T-cell (primary cell): ENCODE data around the gene CRYGS. TPM values are rescaled to one million over a fixed set of nuclear protein-coding genes. Genes with fewer than 3 reads are reported as not detected.

Source experiments
- ATAC-seq, 4 experiments: fragments of 200-7000 bp in 3 of 4; fragments of 150-1000 bp in 1 of 4; cut with Tn5 transposase; replicated peaks in 1 of 4; 1 replicate in 3 of 4; 2 replicates in 1 of 4; pipeline ENCODE4 v1.10.0; 2021; ENCODE audit warnings: moderate library complexity in 3 of 4, mild to moderate bottlenecking in 2 of 4, moderate number of reproducible peaks in 1 of 4
- CTCF ChIA-PET, 2 donors: fragments of 300-600 bp; sonication (Branson Sonifier 250); formaldehyde crosslinking; loops; one replicate each; lab custom pipeline; 2022; ENCODE audit warnings: antibody characterized with exemption in 2 of 2; lab: Charles Lee
- POLR2A ChIA-PET, 2 donors: fragments of 300-600 bp; sonication (Branson Sonifier 250); formaldehyde crosslinking; loops; one replicate each; lab custom pipeline; 2022; ENCODE audit warnings: antibody characterized with exemption in 2 of 2; lab: Charles Lee
- DNase-seq, 35 experiments: peaks; one replicate each; pipeline versions ENCODE4 v3.0.0 to v3.0.0-alpha.2; 2013 to 2023
- H3K27ac ChIP-seq: one replicate; pipeline ENCODE4 v1.5.1; 2013; ENCODE audit warnings: low read length
- H3K27me3 ChIP-seq, 2 experiments: replicated peaks in 1 of 2; 1 replicate in 1 of 2; 2 replicates in 1 of 2; pipeline versions ENCODE4 v1.6.1 to v1.7.0; 2013; ENCODE audit warnings: low read length in 1 of 2, mixed read lengths in 1 of 2; ENCODE audit not compliant: control insufficient read depth in 2 of 2, insufficient read depth in 2 of 2; ENCODE audit errors: extremely low read depth in 1 of 2
- H3K36me3 ChIP-seq, 2 donors: 1 replicate in 1 of 2; 2 replicates in 1 of 2; pipeline versions ENCODE4 v1.6.1 to v1.7.0; 2013; ENCODE audit warnings: low read length in 1 of 2; ENCODE audit not compliant: control insufficient read depth in 2 of 2, insufficient read depth in 1 of 2; ENCODE audit errors: extremely low read depth in 1 of 2
- H3K4me1 ChIP-seq, 2 experiments: 1 replicate in 1 of 2; 2 replicates in 1 of 2; pipeline versions ENCODE4 v1.6.1 to v1.7.0; 2013; ENCODE audit warnings: low read length in 2 of 2, mixed read lengths in 1 of 2; ENCODE audit not compliant: insufficient read depth in 2 of 2, control insufficient read depth in 1 of 2; ENCODE audit errors: extremely low read depth in 1 of 2
- H3K4me3 ChIP-seq, 2 donors: 1 replicate in 1 of 2; 2 replicates in 1 of 2; pipeline versions ENCODE4 v1.5.1 to v1.7.0; 2013; ENCODE audit warnings: mild to moderate bottlenecking in 2 of 2, low read length in 1 of 2, moderate library complexity in 1 of 2; ENCODE audit not compliant: control insufficient read depth in 1 of 2; ENCODE audit errors: extremely low read depth in 1 of 2
- H3K9me3 ChIP-seq: 2 replicates; pipeline ENCODE4 v1.7.0; 2013
- H3K27ac Mint-ChIP-seq, 2 donors: one replicate each; pipeline ENCODE4 v1.8.0; 2020 to 2021; ENCODE audit warnings: mild to moderate bottlenecking in 2 of 2, mixed read lengths in 2 of 2
- H3K27me3 Mint-ChIP-seq, 2 donors: one replicate each; pipeline ENCODE4 v1.8.0; 2021 to 2022; ENCODE audit warnings: mixed read lengths in 2 of 2
- H3K36me3 Mint-ChIP-seq: one replicate; pipeline ENCODE4 v1.8.0; 2021; ENCODE audit warnings: mixed read lengths
- H3K4me1 Mint-ChIP-seq, 3 donors: one replicate each; pipeline ENCODE4 v1.8.0; 2020 to 2022; ENCODE audit warnings: mixed read lengths in 3 of 3, mild to moderate bottlenecking in 1 of 3
- H3K4me3 Mint-ChIP-seq, 3 donors: one replicate each; pipeline ENCODE4 v1.8.0; 2020 to 2022; ENCODE audit warnings: mild to moderate bottlenecking in 3 of 3, mixed read lengths in 3 of 3, moderate library complexity in 3 of 3
- H3K9me3 Mint-ChIP-seq, 3 donors: one replicate each; pipeline ENCODE4 v1.8.0; 2020 to 2022; ENCODE audit warnings: mixed read lengths in 3 of 3
- WGBS: methylation state at CpG from one replicate; pipeline ENCODE4 v1.1.5; 2013; ENCODE audit warnings: missing lambda C conversion rate; ENCODE audit not compliant: insufficient coverage; 5-methylcytosine and 5-hydroxymethylcytosine counted together
- total RNA-seq, 35 experiments: library from RNA in 6 of 35; stranded (reverse) in 6 of 35; fragments of 120-200 nt in 1 of 35; gene quantifications; one replicate each; pipeline versions ENCODE4 v1.2.1 to v1.2.4 and lab custom pipeline; 2013 to 2026

CRYGS gene
- 10 to 100 TPM in 1 of 5 donors, 1 to 10 TPM in 4; 5.5 to 10.4 (median 7.8) TPM for total RNA-seq
- total RNA-seq (2013), result 8.8 TPM
- 0.55 to 9.4 (median 2.4) reads per million in 29 experiments for total RNA-seq (lab: John Stamatoyannopoulos, UW)

DNA sequence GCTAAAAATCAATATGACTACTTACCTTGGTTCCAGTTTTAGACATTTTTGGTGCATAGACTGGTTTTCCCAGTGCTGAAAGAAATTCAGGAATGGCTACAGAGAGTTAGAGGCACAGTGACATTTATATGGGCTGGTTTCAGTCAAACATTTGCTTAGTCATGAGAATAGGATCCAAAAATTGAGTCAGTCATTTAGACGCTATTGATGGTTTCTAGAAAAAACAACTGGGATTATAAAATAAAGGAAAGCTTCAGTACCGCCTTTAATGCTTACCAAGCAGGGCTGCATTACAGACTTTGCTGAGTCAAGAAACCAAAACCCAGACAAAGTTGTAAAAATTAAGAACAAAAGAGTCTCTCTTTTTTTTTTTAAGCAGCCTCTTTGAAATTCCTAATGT is at the start of gene CRYGS:
Gene CRYGS, minus strand, starts transcription at position 100 of the 400 bp plus-strand sequence. Its CDS starts 54 bp downstream, at position 46.
- Histone ChIP-seq H3K36me3 (peaks cover 0 to 14% of the 10 kb centered on the region in 2 donors), H3K27me3 (no peaks in the 10 kb centered on the region), H3K9me3 (no peaks in the 10 kb centered on the region), H3K4me3 (no peak within 1 kb of the TSS), H3K4me1 (peaks cover 3 to 6% of the 10 kb centered on the region in 2 experiments), H3K27ac (no peak within 1 kb of the TSS)
- no peak for ATAC-seq
- peaks cover 28% of the 10 kb centered on the region for H3K36me3 Mint-ChIP-seq
- no peak within 1 kb of the TSS for H3K4me3 Mint-ChIP-seq
- H3K27ac Mint-ChIP-seq, result no peak within 1 kb of the TSS
- H3K27me3 Mint-ChIP-seq, result no peaks in the 10 kb centered on the region
- ChIA-PET CTCF (interaction anchor here in 1 of 2 donors (0.6 kb wide), 1 partner anchor 549 kb away, joined by 3 read pairs; no protein-coding TSS in a partner anchor), POLR2A (interaction anchor here in 1 of 2 donors (0.8 kb wide), 1 partner anchor 561 kb away, joined by 3 read pairs; no protein-coding TSS in a partner anchor)
- H3K4me1 Mint-ChIP-seq, result peaks cover 9 to 11% (median 9%) of the 10 kb centered on the region in 3 donors
- WGBS, result no CpG with 5 or more reads among the region's 2 CpGs
- H3K9me3 Mint-ChIP-seq, result no peaks in the 10 kb centered on the region
- DNase-seq, result no peak

GRCh38 chr3:186593862-186594261 is 49.7 kb upstream of the CRYGS start:
- H3K36me3 Mint-ChIP-seq, result no peaks in the 10 kb centered on the region
- H3K27ac Mint-ChIP-seq, result no peak overlapping the region
- H3K4me3 Mint-ChIP-seq, result no peak overlapping the region
- H3K9me3 Mint-ChIP-seq, result no peaks in the 10 kb centered on the region
- no peak overlapping the region for H3K27ac ChIP-seq
- H3K27me3 Mint-ChIP-seq, result peaks cover 2 to 7% of the 10 kb centered on the region in 2 donors
- 88% methylated on average over 1 of the region's 3 CpGs for WGBS
- no peaks in the 10 kb centered on the region for H3K36me3 ChIP-seq
- no peaks in the 10 kb centered on the region for H3K9me3 ChIP-seq
- ATAC-seq (no peak), DNase-seq (no peak)
- H3K4me1 Mint-ChIP-seq, result peaks cover 8 to 18% (median 17%) of the 10 kb centered on the region in 3 donors
- H3K27me3 ChIP-seq, result peaks cover 0 to 14% of the 10 kb centered on the region in 2 experiments
- ChIA-PET POLR2A (no interaction called here), CTCF (no interaction called here)
- H3K4me3 ChIP-seq, result no peak overlapping the region
- H3K4me1 ChIP-seq, result no peaks in the 10 kb centered on the region

DNA sequence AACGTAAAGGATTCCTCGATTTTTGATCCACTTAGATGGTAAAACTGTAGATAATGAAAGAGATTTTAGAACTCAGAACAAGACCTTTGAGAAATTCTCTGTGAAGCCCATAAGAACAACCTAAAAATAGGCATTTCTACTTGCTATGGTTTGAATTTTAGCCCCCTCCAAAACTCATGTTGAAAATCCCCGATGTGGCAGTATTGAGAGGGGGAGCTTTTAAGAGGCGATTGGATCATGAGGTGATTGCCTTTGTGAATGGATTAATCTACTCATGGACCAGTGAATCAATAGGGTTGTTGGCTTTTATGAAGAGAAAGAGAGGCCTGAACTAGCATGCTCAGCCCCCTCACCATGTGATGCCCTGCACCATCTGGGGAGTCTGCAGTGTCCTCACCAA is 48.5 kb upstream of the CRYGS start:
- no peaks in the 10 kb centered on the region for H3K36me3 Mint-ChIP-seq
- peaks cover 8 to 25% (median 23%) of the 10 kb centered on the region in 3 donors for H3K4me1 Mint-ChIP-seq
- peaks cover 0 to 3% of the 10 kb centered on the region in 2 donors for H3K27me3 Mint-ChIP-seq
- H3K27ac Mint-ChIP-seq, result no peak overlapping the region
- H3K4me3 ChIP-seq, result no peak overlapping the region
- H3K27ac ChIP-seq, result no peak overlapping the region
- H3K4me3 Mint-ChIP-seq, result no peak overlapping the region
- ChIA-PET POLR2A (no interaction called here), CTCF (interaction anchor here in 1 of 2 donors (0.6 kb wide), 1 partner anchor 94 kb away, joined by 3 read pairs; no protein-coding TSS in a partner anchor)
- H3K4me1 ChIP-seq, result no peaks in the 10 kb centered on the region
- peaks cover 0 to 4% of the 10 kb centered on the region in 2 experiments for H3K27me3 ChIP-seq
- no peak for DNase-seq
- no peaks in the 10 kb centered on the region for H3K9me3 ChIP-seq
- ATAC-seq, result no peak
- H3K9me3 Mint-ChIP-seq, result no peaks in the 10 kb centered on the region
- WGBS, result no CpG with 5 or more reads among the region's 4 CpGs
- no peaks in the 10 kb centered on the region for H3K36me3 ChIP-seq

DNA sequence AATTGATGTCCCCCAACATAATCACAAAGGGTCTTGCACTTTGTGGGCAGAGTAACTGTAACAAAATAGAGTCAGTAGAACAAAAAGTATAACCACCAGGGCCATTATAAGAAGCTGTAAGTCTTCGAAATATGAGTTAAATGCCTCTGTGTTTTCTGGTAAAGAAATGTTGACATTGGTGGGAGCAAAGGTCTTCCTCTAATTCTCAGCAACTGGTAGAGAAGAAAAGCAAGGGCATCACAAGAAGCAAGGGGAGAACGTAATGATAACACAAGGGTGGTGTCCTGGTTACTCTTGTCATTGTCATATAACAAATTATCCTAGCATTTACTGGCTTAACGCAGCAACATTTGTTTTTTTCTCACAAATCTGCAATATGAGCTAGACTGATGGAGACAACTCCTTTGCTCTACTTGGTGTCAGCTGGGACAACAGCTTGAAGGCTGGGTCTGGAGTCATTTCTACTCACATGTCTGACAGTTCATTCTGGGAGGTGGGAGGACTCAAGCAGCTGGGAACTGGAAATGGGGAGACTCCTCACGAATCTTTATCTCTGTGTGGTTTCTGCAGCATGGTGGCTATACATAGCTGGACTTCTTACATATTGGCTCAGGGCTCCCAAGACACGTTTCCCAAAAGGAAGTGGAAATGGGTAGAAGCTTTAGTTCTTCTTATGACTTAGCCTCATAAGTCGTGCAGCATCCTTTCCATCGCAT is 46.6 kb upstream of the CRYGS start:
- no peak overlapping the region for H3K4me3 ChIP-seq
- Mint-ChIP-seq H3K9me3 (no peaks in the 10 kb centered on the region), H3K4me1 (peaks cover 8 to 25% (median 23%) of the 10 kb centered on the region in 3 donors), H3K36me3 (peaks cover 4% of the 10 kb centered on the region), H3K4me3 (no peak overlapping the region), H3K27me3 (no peaks in the 10 kb centered on the region), H3K27ac (peak overlapping the region in 1 of 2 donors; percentile 86)
- ATAC-seq (no peak), DNase-seq (no peak)
- POLR2A ChIA-PET, result interaction anchor here (1.1 to 1.5 kb wide), 2 partner anchors 19 to 20 kb away, joined by 3 to 5 read pairs; partner anchors contain the start of gene DNAJB11 (in 1 of the 2)
- no peaks in the 10 kb centered on the region for H3K27me3 ChIP-seq
- 80% methylated on average over 1 of the region's 7 CpGs for WGBS
- no peaks in the 10 kb centered on the region for H3K9me3 ChIP-seq
- H3K4me1 ChIP-seq, result no peaks in the 10 kb centered on the region
- no peak overlapping the region for H3K27ac ChIP-seq
- CTCF ChIA-PET, result interaction anchor here in 1 of 2 donors (0.6 to 2.7 kb wide), 4 partner anchors 21 to 125 kb away, joined by 4 to 8 read pairs (median 6); partner anchors contain the start of gene DNAJB11
- H3K36me3 ChIP-seq, result peaks cover 5% of the 10 kb centered on the region in 2 donors

DNA sequence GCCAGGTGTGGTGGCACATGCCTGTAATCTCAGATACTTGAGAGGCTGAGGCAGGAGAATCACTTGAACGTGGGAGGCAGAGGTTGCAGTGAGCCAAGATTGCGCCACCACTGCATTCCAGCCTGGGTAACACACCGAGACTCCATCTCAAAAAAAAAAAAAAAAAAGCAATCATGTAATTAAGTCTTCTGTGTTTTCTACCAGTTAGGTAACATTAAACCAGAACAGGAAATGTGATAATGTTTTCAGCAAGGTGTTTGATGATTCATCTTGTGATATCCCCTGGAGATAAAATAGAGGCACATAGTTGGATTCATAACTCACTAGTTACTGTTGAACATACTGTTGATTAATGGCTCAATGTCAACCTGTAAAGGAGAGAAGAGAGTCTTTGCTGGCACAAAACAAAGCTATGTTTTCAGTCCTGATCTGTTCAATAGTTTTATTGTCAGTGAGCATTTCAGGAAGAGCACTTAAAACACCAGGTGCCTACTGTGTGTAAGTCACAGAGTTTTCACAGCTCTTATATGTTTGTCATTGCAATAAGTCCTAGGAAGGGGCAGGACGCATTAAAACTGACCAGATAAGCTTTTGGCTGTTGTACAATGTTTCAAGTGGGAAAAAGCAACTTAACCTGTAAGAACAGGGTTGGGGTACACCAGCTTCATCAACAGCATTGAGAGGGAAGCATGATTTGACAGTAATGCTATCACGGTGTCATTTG is 45.8 kb upstream of the CRYGS start:
- Histone ChIP-seq H3K9me3 (no peaks in the 10 kb centered on the region), H3K4me3 (no peak overlapping the region), H3K36me3 (peaks cover 6 to 9% of the 10 kb centered on the region in 2 donors), H3K27me3 (no peaks in the 10 kb centered on the region), H3K4me1 (no peaks in the 10 kb centered on the region), H3K27ac (no peak overlapping the region)
- DNase-seq, result peak in 1 of 35 experiments; percentile 25
- H3K9me3 Mint-ChIP-seq, result no peaks in the 10 kb centered on the region
- ATAC-seq, result peak; percentile 73 to 90 (median 86)
- POLR2A ChIA-PET, result interaction anchor here (1.1 to 1.5 kb wide), 2 partner anchors 18 to 20 kb away, joined by 3 to 5 read pairs; partner anchors contain the start of gene DNAJB11 (in 1 of the 2)
- CTCF ChIA-PET, result interaction anchor here (0.6 to 2.7 kb wide), 7 partner anchors 20 to 338 kb away, joined by 3 to 8 read pairs (median 5); partner anchors contain the start of gene DNAJB11 (in 1 of the 2)
- peaks cover 8 to 25% (median 23%) of the 10 kb centered on the region in 3 donors for H3K4me1 Mint-ChIP-seq
- WGBS, result 80% methylated on average over 1 of the region's 5 CpGs
- peaks cover 11% of the 10 kb centered on the region for H3K36me3 Mint-ChIP-seq
- no peak overlapping the region for H3K4me3 Mint-ChIP-seq
- peak overlapping the region; percentile 53 to 86 for H3K27ac Mint-ChIP-seq
- H3K27me3 Mint-ChIP-seq, result no peaks in the 10 kb centered on the region

GRCh38 chr3:186589121-186589520 is 44.9 kb upstream of the CRYGS start:
- H3K4me3 ChIP-seq, result no peak overlapping the region
- ChIA-PET POLR2A (interaction anchor here in 1 of 2 donors (0.6 kb wide), 1 partner anchor 653 kb away, joined by 3 read pairs; no protein-coding TSS in a partner anchor), CTCF (interaction anchor here (0.6 to 2.7 kb wide), 5 partner anchors 28 to 337 kb away, joined by 3 to 8 read pairs (median 4); no protein-coding TSS in a partner anchor)
- H3K36me3 ChIP-seq, result peaks cover 6 to 18% of the 10 kb centered on the region in 2 donors
- H3K9me3 ChIP-seq, result no peaks in the 10 kb centered on the region
- Mint-ChIP-seq H3K9me3 (no peaks in the 10 kb centered on the region), H3K27ac (no peak overlapping the region), H3K4me1 (peaks cover 8 to 25% (median 23%) of the 10 kb centered on the region in 3 donors), H3K27me3 (no peaks in the 10 kb centered on the region), H3K36me3 (peaks cover 20% of the 10 kb centered on the region), H3K4me3 (no peak overlapping the region)
- H3K27ac ChIP-seq, result no peak overlapping the region
- no CpG with 5 or more reads among the region's 3 CpGs for WGBS
- no peaks in the 10 kb centered on the region for H3K27me3 ChIP-seq
- ATAC-seq (no peak), DNase-seq (no peak)
- H3K4me1 ChIP-seq, result no peaks in the 10 kb centered on the region
